Esophagus squamous epithelium (tissue), 5 donors: Measurements from ENCODE around the gene LMO1. TPM values are rescaled to one million over a fixed set of nuclear protein-coding genes. Genes with fewer than 3 reads are reported as not detected.

ENCODE experiments used
- DNase-seq: peaks from one replicate; lab custom pipeline; 2025; lab: John Stamatoyannopoulos, UW
- H3K27ac ChIP-seq, 4 donors: fragments of 200-600 bp; sonication (generic); one replicate each; pipeline ENCODE4 v1.5.1; 2016 to 2019; ENCODE audit warnings: mild to moderate bottlenecking in 1 of 4
- H3K27me3 ChIP-seq, 4 donors: fragments of 200-600 bp; sonication (generic); 1 replicate in 3 of 4; 2 replicates in 1 of 4; pipeline versions ENCODE4 v1.5.1 to v1.6.0; 2017 to 2021; ENCODE audit warnings: antibody characterized with exemption in 1 of 4
- H3K36me3 ChIP-seq, 3 donors: fragments of 200-600 bp; sonication (generic); one replicate each; pipeline ENCODE4 v1.5.1; 2016 to 2019
- H3K4me1 ChIP-seq, 3 donors: fragments of 200-600 bp; sonication (generic); one replicate each; pipeline ENCODE4 v1.5.1; 2017 to 2019
- H3K4me3 ChIP-seq, 4 donors: fragments of 200-600 bp; sonication (generic); 1 replicate in 3 of 4; 2 replicates in 1 of 4; pipeline ENCODE4 v1.5.1; 2016 to 2019; ENCODE audit warnings: mild to moderate bottlenecking in 2 of 4, moderate library complexity in 1 of 4
- H3K9me3 ChIP-seq, 3 donors: fragments of 200-600 bp; sonication (generic); one replicate each; pipeline ENCODE4 v1.5.1; 2016 to 2019
- CTCF ChIP-seq, 6 experiments: fragments of 450-650 bp in 4 of 6; fragments of 200-600 bp in 2 of 6; sonication (generic) in 2 of 6; IDR thresholded peaks; one replicate each; pipeline ENCODE4 v1.5.1; 2016 to 2019; ENCODE audit warnings: antibody characterized with exemption in 6 of 6, mild to moderate bottlenecking in 4 of 6, moderate library complexity in 4 of 6
- POLR2A ChIP-seq, 4 donors: fragments of 450-650 bp; IDR thresholded peaks; one replicate each; pipeline ENCODE4 v1.6.1; 2017; ENCODE audit warnings: antibody characterized with exemption in 4 of 4, mild to moderate bottlenecking in 4 of 4, moderate library complexity in 3 of 4
- WGBS, 2 donors: methylation state at CpG; one replicate each; pipeline ENCODE4 v1.1.5; 2018; 5-methylcytosine and 5-hydroxymethylcytosine counted together
- intact Hi-C: fragments of 100-400 bp; cut with DNase I; formaldehyde crosslinking; loops from one replicate; pipeline ENCODE4 v1.15.0; 2022
- total RNA-seq, 4 donors: library from RNA; depleted of rRNA; stranded (reverse); fragments of >200 nt; gene quantifications; one replicate each; pipeline ENCODE4 v1.1.0, GENCODE V29; 2016
- donor health status: DM: yes; HTN: yes; CAD: no.

Gene LMO1
- total RNA-seq, 4 donors from 2014 or later, result not detected

GRCh38 chr11:8261921-8262551 lies 1.6 kb downstream of the LMO1 start:
- H3K27me3 ChIP-seq, result peaks cover 0 to 89% (median 12%) of the 10 kb centered on the region in 4 donors
- H3K4me1 ChIP-seq, result peaks cover 19 to 38% (median 20%) of the 10 kb centered on the region in 3 donors
- no peaks in the 10 kb centered on the region for H3K36me3 ChIP-seq
- H3K27ac ChIP-seq, result no peak overlapping the region
- TF ChIP-seq POLR2A (IDR thresholded peaks at IDR 0.05) (no peak), CTCF (IDR thresholded peaks at IDR 0.05) (no peak)
- peak overlapping the region; percentile 28 to 71 (median 51) for H3K4me3 ChIP-seq
- no peaks in the 10 kb centered on the region for H3K9me3 ChIP-seq
- WGBS, 2 donors, result 80% methylated on average over 2 of the region's 12 CpGs; no CpG with 5 or more reads in 1 of the 2 donors
- intact Hi-C loops, result loop anchor here (5.0 kb wide), 1 partner anchor 35 kb away; no protein-coding TSS in a partner anchor
- DNase-seq, result no peak

- Histone ChIP-seq H3K27me3 (peaks cover 0 to 82% (median 12%) of the 10 kb centered on the region in 4 donors), H3K9me3 (no peaks in the 10 kb centered on the region), H3K36me3 (no peaks in the 10 kb centered on the region), H3K4me3 (no peak overlapping the region), H3K4me1 (peaks cover 19 to 38% (median 20%) of the 10 kb centered on the region in 3 donors), H3K27ac (no peak overlapping the region)
- intact Hi-C loops, result loop anchor here (5.0 kb wide), 1 partner anchor 34 kb away; no protein-coding TSS in a partner anchor
- WGBS, 2 donors, result 75 to 100% methylated on average over 1 to 2 of the region's 2 CpGs
- TF ChIP-seq POLR2A (IDR thresholded peaks at IDR 0.05), result no peak
- no peak for TF ChIP-seq CTCF (IDR thresholded peaks at IDR 0.05)
- DNase-seq, result no peak
These were observed 2.4 kb downstream of the LMO1 start for GRCh38 chr11:8261291-8261690.

- no peak for DNase-seq
- Histone ChIP-seq H3K36me3 (no peaks in the 10 kb centered on the region), H3K27me3 (peaks cover 0 to 73% (median 12%) of the 10 kb centered on the region in 4 donors), H3K4me3 (no peak overlapping the region), H3K9me3 (no peaks in the 10 kb centered on the region), H3K4me1 (peaks cover 19 to 38% (median 20%) of the 10 kb centered on the region in 3 donors), H3K27ac (no peak overlapping the region)
- WGBS, 2 donors, result 82 to 87% methylated on average over 15 to 17 of the region's 20 CpGs
- intact Hi-C loops, result loop anchor here (5.0 kb wide), 1 partner anchor 33 kb away; no protein-coding TSS in a partner anchor
- TF ChIP-seq CTCF (IDR thresholded peaks at IDR 0.05) (no peak), POLR2A (IDR thresholded peaks at IDR 0.05) (no peak)
These were observed 3.3 kb downstream of the LMO1 start for GRCh38 chr11:8260202-8260966.

- 64 to 87% methylated on average over 6 to 7 of the region's 11 CpGs for WGBS, 2 donors
- H3K27ac ChIP-seq, result no peak overlapping the region
These were observed 4.2 kb downstream of the LMO1 start for GRCh38 chr11:8259306-8259959.

More at GRCh38 chr11:8259306-8259959, 4.2 kb downstream of the LMO1 start:
- no peak for TF ChIP-seq CTCF (IDR thresholded peaks at IDR 0.05)
- no peak for TF ChIP-seq POLR2A (IDR thresholded peaks at IDR 0.05)
- no peak overlapping the region for H3K4me3 ChIP-seq
- peaks cover 19 to 38% (median 20%) of the 10 kb centered on the region in 3 donors for H3K4me1 ChIP-seq
- H3K9me3 ChIP-seq, result no peaks in the 10 kb centered on the region
- intact Hi-C loops, result no loop called here
- H3K27me3 ChIP-seq, result peaks cover 0 to 63% (median 12%) of the 10 kb centered on the region in 4 donors
- H3K36me3 ChIP-seq, result no peaks in the 10 kb centered on the region
- no peak for DNase-seq
